DOHH2 (cell line): ENCODE measurements around the gene PRIM2.
"Not testable (repeated sequence)": the region's sequence is repeated elsewhere in the genome, so short reads cannot be mapped to it uniquely, and the experiment has no call there.

Experiments used
- EZH2phosphoT487 ChIP-seq: fragments of 200-600 bp; sonication (generic); IDR thresholded peaks from 2 replicates; pipeline ENCODE4 v1.6.1; 2017; ENCODE audit warnings: borderline replicate concordance, mild to moderate bottlenecking, antibody characterized with exemption, low read length, moderate library complexity, mixed read lengths
- TF ChIP-seq, protein P1 (sequence below): fragments of 200-600 bp; sonication (generic); IDR thresholded peaks from one replicate; pipeline ENCODE4 v1.5.1; 2014; ENCODE audit warnings: antibody characterized with exemption, mild to moderate bottlenecking, low read depth, low read length; ENCODE audit not compliant: poor library complexity, severe bottlenecking

DNA sequence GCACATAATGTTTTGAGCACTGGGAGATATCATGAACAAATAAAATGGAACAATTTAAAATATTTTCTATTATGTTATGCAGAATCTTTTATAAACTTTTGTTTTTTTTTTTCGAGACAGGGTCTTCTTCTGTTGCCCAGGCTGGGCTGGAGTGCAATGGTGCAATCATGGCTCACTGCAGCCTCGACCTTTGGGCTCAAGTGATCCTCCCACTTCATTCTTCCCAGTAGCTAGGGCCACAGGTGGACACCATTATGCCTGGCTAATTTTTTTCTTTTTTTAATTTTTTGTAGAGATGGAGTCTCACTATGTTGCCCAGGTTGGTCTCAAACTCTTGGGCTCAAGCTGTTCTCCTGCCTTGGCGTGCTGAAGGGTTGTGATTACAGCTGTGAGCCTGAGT, 220.5 kb downstream of the PRIM2 start:
- TF ChIP-seq, protein P1, sequence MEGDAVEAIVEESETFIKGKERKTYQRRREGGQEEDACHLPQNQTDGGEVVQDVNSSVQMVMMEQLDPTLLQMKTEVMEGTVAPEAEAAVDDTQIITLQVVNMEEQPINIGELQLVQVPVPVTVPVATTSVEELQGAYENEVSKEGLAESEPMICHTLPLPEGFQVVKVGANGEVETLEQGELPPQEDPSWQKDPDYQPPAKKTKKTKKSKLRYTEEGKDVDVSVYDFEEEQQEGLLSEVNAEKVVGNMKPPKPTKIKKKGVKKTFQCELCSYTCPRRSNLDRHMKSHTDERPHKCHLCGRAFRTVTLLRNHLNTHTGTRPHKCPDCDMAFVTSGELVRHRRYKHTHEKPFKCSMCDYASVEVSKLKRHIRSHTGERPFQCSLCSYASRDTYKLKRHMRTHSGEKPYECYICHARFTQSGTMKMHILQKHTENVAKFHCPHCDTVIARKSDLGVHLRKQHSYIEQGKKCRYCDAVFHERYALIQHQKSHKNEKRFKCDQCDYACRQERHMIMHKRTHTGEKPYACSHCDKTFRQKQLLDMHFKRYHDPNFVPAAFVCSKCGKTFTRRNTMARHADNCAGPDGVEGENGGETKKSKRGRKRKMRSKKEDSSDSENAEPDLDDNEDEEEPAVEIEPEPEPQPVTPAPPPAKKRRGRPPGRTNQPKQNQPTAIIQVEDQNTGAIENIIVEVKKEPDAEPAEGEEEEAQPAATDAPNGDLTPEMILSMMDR = not testable (repeated sequence)
- TF ChIP-seq EZH2phosphoT487 = not testable (repeated sequence)
